Measurements from ENCODE around the gene GNB4.

GNB4 gene

GRCh38 chr3:179451265-179452175 is at the start of gene GNB4:
GNB4 (minus strand) TSS chr3:179451470; CDS start chr3:179426200, 25,270 bp downstream.
- DNase-seq, result peak; percentile 94

- no peak for DNase-seq
Observed at GRCh38 chr3:179495483-179495882, 44.2 kb upstream of the GNB4 start.

GRCh38 chr3:179493260-179493659 is 42.0 kb upstream of the GNB4 start:
- no peak for DNase-seq

GRCh38 chr3:179488213-179488612 is 36.9 kb upstream of the GNB4 start:
- no peak for DNase-seq

- DNase-seq, result no peak
Observed at GRCh38 chr3:179486806-179487205, 35.5 kb upstream of the GNB4 start.

- no peak for DNase-seq
Observed at GRCh38 chr3:179482857-179483256, 31.6 kb upstream of the GNB4 start.

GRCh38 chr3:179476215-179476614 is 24.9 kb upstream of the GNB4 start:
- peak; percentile 87 for DNase-seq

GRCh38 chr3:179474480-179474879 is 23.2 kb upstream of the GNB4 start:
- DNase-seq, result peak; percentile 56

GRCh38 chr3:179473565-179473964 is 22.3 kb upstream of the GNB4 start:
- no peak for DNase-seq

GRCh38 chr3:179464323-179465092 is 13.2 kb upstream of the GNB4 start:
- peak; percentile 83 for DNase-seq

GRCh38 chr3:179463319-179463718 is 12.0 kb upstream of the GNB4 start:
- no peak for DNase-seq

- DNase-seq, result no peak
Observed at GRCh38 chr3:179460260-179460659, 9.0 kb upstream of the GNB4 start.

GRCh38 chr3:179455954-179456353 is 4.7 kb upstream of the GNB4 start:
- no peak for DNase-seq

GRCh38 chr3:179454887-179455286 is 3.6 kb upstream of the GNB4 start:
- DNase-seq, result no peak

GRCh38 chr3:179453967-179454366 is 2.7 kb upstream of the GNB4 start:
- no peak for DNase-seq

- DNase-seq, result no peak
Observed at GRCh38 chr3:179452872-179453271, 1.6 kb upstream of the GNB4 start.

GRCh38 chr3:179452176-179452564 is 900 bp upstream of the GNB4 start:
- no peak for DNase-seq

GRCh38 chr3:179450901-179451264 is 387 bp downstream of the GNB4 start:
- DNase-seq, result no peak

GRCh38 chr3:179450261-179450701 is 989 bp downstream of the GNB4 start:
- DNase-seq, result peak; percentile 34

- no peak for DNase-seq
Observed at GRCh38 chr3:179449636-179450035, 1.6 kb downstream of the GNB4 start.

GRCh38 chr3:179447251-179447650 is 4.0 kb downstream of the GNB4 start:
- DNase-seq, result no peak

- DNase-seq, result peak; percentile 61
Observed at GRCh38 chr3:179446501-179446900, 4.8 kb downstream of the GNB4 start.

- peak; percentile 42 for DNase-seq
Observed at GRCh38 chr3:179438841-179439240, 12.4 kb downstream of the GNB4 start.

GRCh38 chr3:179436517-179436916 is 14.8 kb downstream of the GNB4 start:
- DNase-seq, result no peak
